GM12892 (cell line): ENCODE results near the gene PCDHB6.
A peak's percentile ranks its signal among the peaks of the same experiment; 100 is the strongest.
"Not testable (repeated sequence)": the region's sequence is repeated elsewhere in the genome, so short reads cannot be mapped to it uniquely, and the experiment has no call there.

Experiments used
- DNase-seq: peaks from one replicate; pipeline ENCODE4 v3.0.0; 2011; ENCODE audit not compliant: insufficient read length
- FAIRE-seq: peaks from 2 replicates; lab custom pipeline; 2011; peaks lifted over from hg19 to GRCh38; lab: Jason Lieb, UNC
- POLR2A ChIP-seq: IDR thresholded peaks from 2 replicates; pipeline ENCODE4 v1.6.1; 2011; ENCODE audit warnings: low read depth, low read length, control low read depth
- POLR2AphosphoS5 ChIP-seq: IDR thresholded peaks from 2 replicates; pipeline ENCODE4 v1.6.1; 2011; ENCODE audit warnings: low read depth, low read length, control low read depth
- TAF1 ChIP-seq: IDR thresholded peaks from 2 replicates; pipeline ENCODE4 v1.6.1; 2011; ENCODE audit warnings: low read depth, mild to moderate bottlenecking, control low read depth, low read length, borderline replicate concordance

PCDHB6 gene

GRCh38 chr5:141135718-141136266 lies 14.1 kb upstream of the PCDHB6 start:
- no peak for DNase-seq
- TF ChIP-seq TAF1 (no peak), POLR2A (no peak), POLR2AphosphoS5 (no peak)
- FAIRE-seq: no peak

GRCh38 chr5:141137346-141137745 lies 12.5 kb upstream of the PCDHB6 start:
- not testable (repeated sequence) for FAIRE-seq, DNase-seq

- FAIRE-seq: no peak
- DNase-seq: no peak
- TF ChIP-seq TAF1: no peak
These were observed 551 bp downstream of the PCDHB6 start for GRCh38 chr5:141150224-141150992.

- DNase-seq (no peak), FAIRE-seq (no peak)
- TF ChIP-seq TAF1: no peak
- TF ChIP-seq POLR2A: no peak
- TF ChIP-seq POLR2AphosphoS5: no peak
These were observed 1.1 kb downstream of the PCDHB6 start for GRCh38 chr5:141150993-141151325.

GRCh38 chr5:141151632-141152031 lies 1.8 kb downstream of the PCDHB6 start:
- FAIRE-seq, DNase-seq: not testable (repeated sequence)

GRCh38 chr5:141152096-141152495 lies 2.2 kb downstream of the PCDHB6 start:
- not testable (repeated sequence) for FAIRE-seq, DNase-seq

- DNase-seq: no peak
- FAIRE-seq: no peak
- TF ChIP-seq TAF1: no peak
- TF ChIP-seq POLR2A: no peak
- TF ChIP-seq POLR2AphosphoS5: no peak
These were observed 5.9 kb downstream of the PCDHB6 start for GRCh38 chr5:141155540-141156374.

GRCh38 chr5:141157356-141157755 lies 7.5 kb downstream of the PCDHB6 start:
- not testable (repeated sequence) for DNase-seq, FAIRE-seq

- DNase-seq, FAIRE-seq: not testable (repeated sequence)
These were observed 8.0 kb downstream of the PCDHB6 start for GRCh38 chr5:141157901-141158300.

- FAIRE-seq (no peak), DNase-seq (no peak)
- no peak for TF ChIP-seq POLR2A
- TF ChIP-seq TAF1: no peak
- no peak for TF ChIP-seq POLR2AphosphoS5
These were observed 22.7 kb downstream of the PCDHB6 start, which contains the start of gene PCDHB7 for GRCh38 chr5:141172381-141173204. TSS of gene PCDHB7 (plus strand) at chr5:141172644. CDS start at chr5:141172836, 192 bp downstream.

- not testable (repeated sequence) for FAIRE-seq, DNase-seq
These were observed 24.6 kb downstream of the PCDHB6 start for GRCh38 chr5:141174291-141175104.

- DNase-seq (no peak), FAIRE-seq (no peak)
- TF ChIP-seq TAF1: no peak
- TF ChIP-seq POLR2A: no peak
- no peak for TF ChIP-seq POLR2AphosphoS5
These were observed 26.1 kb downstream of the PCDHB6 start for GRCh38 chr5:141175933-141176332.

- FAIRE-seq: peak; percentile 24
- not testable (repeated sequence) for DNase-seq
These were observed 27.8 kb downstream of the PCDHB6 start, which contains the start of gene PCDHB8 for GRCh38 chr5:141177577-141178191. TSS of gene PCDHB8 (plus strand) at chr5:141177790. CDS start at chr5:141178035, 245 bp downstream.

GRCh38 chr5:141179371-141179770 lies 29.5 kb downstream of the PCDHB6 start:
- not testable (repeated sequence) for FAIRE-seq, DNase-seq

- not testable (repeated sequence) for FAIRE-seq, DNase-seq
These were observed 30.0 kb downstream of the PCDHB6 start for GRCh38 chr5:141179876-141180275.
